GM18861 (cell line): ENCODE data around the gene SYT4.
"Not testable (repeated sequence)": the region's sequence is repeated elsewhere in the genome, so short reads cannot be mapped to it uniquely, and the experiment has no call there.

Source experiments
- ATAC-seq: cut with Tn5 transposase; IDR thresholded peaks from one replicate; pipeline ENCODE4 v1.9.1; 2021; ENCODE audit not compliant: unreplicated experiment

SYT4 gene, protein sequence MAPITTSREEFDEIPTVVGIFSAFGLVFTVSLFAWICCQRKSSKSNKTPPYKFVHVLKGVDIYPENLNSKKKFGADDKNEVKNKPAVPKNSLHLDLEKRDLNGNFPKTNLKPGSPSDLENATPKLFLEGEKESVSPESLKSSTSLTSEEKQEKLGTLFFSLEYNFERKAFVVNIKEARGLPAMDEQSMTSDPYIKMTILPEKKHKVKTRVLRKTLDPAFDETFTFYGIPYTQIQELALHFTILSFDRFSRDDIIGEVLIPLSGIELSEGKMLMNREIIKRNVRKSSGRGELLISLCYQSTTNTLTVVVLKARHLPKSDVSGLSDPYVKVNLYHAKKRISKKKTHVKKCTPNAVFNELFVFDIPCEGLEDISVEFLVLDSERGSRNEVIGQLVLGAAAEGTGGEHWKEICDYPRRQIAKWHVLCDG

DNA sequence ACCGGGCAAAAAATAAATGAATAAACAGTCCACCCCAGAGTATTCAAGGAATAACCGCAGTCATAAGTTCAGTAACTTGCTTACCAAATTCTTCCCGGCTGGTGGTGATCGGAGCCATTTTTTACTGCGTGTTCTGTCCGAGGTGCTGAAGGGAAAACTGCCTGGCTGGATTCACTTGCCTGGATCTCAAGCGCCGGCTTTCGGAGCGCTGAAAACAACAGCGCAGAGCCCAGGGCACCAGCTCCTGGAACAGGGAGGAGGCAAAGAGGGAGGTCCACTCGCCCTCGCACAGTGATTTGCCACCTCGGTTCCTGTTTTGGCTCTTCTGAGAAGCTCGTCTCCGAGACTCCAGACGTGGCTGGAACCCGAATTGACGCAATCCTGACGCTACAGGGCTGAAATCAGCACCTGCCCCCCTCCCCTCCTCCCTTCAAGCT, at the start of gene SYT4:
Gene SYT4 (minus strand): TSS at position 327 of the 437 bp plus-strand sequence. CDS start 209 bp downstream, at position 118.
- ATAC-seq = no peak

- no peak for ATAC-seq
These were observed 44.8 kb upstream of the SYT4 start for GRCh38 chr18:43322132-43322531.

- no peak for ATAC-seq
These were observed 37.7 kb upstream of the SYT4 start for GRCh38 chr18:43314941-43315340.

DNA sequence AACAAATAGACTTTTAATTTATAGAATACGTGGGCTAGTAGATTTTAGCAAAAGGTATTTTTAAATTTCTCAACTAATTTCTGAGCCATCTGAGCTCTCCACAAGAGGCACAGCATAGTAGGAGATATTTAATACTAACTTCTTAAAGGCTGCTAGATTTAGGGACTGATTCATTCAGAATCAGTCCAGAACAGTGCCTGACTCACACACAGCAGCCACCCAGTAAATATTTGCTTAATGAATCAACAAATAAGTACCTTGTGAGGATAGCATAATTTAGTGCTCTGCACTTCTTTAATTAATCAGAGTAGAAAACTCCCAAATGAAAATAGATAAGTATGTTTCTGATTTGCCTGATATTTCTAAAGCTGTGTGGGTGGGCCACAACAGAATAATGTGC, 35.6 kb upstream of the SYT4 start:
- ATAC-seq = no peak

GRCh38 chr18:43310239-43310638, 32.9 kb upstream of the SYT4 start:
- no peak for ATAC-seq

DNA sequence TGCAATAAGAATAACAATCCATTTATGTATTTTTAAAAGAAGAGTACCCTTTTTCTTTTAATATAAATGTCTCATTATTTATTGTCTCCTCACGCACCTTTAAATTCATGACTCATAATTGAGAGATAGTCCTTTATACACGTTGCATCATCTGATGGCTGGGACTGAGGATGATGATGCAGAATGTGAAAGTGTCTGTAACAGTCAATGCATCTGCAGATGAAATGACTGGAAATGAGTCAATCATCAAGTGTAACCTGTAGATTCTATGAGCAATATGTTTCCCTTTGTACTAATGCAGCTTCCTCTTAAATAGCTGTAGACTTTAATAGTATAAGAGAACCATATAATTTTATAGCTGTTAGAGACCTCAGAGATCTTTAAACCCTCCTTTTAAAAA, 26.1 kb upstream of the SYT4 start:
- ATAC-seq = no peak

DNA sequence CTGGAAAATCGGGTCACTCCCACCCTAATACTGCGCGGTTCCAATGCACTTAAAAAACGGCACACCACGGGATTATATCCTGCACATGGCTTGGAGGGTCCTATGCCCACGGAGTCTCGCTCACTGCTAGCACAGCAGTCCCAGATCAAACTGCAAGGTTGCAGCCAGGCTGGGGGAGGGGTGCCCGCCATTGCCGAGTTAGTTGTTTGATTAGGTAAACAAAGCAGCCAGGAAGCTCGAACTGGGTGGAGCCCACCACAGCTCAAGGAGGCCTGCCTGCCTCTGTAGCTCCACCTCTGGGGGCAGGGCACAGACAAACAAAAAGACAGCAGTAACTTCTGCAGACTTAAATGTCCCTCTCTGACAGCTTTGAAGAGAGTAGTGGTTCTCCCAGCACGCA, 8.9 kb upstream of the SYT4 start:
- not testable (repeated sequence) for ATAC-seq

GRCh38 chr18:43283299-43283698, 6.0 kb upstream of the SYT4 start:
- no peak for ATAC-seq

GRCh38 chr18:43279015-43279744, 1.9 kb upstream of the SYT4 start:
- ATAC-seq = peak; percentile 75

GRCh38 chr18:43278355-43278754, 1.1 kb upstream of the SYT4 start:
- ATAC-seq = no peak

GRCh38 chr18:43276491-43276890, 799 bp downstream of the SYT4 start:
- ATAC-seq = no peak

DNA sequence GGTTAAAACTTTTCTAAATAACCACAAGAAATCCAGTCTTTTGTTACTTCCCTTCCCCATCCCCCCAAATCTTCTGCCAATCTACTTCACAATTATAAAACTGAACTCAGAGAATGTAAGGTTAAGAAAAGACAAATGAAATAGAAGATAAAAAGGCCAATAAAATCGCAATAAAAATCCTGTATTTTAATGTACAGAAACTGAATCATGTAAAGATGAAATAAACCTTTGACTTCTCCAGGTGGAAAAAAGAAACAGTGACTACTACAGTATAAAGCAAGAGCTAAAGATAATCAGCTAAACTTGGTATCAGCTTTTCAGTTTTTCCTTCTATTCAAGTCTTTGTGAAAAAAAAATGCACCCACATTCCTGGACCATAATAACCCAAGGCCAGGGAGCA, 1.7 kb downstream of the SYT4 start:
- no peak for ATAC-seq

DNA sequence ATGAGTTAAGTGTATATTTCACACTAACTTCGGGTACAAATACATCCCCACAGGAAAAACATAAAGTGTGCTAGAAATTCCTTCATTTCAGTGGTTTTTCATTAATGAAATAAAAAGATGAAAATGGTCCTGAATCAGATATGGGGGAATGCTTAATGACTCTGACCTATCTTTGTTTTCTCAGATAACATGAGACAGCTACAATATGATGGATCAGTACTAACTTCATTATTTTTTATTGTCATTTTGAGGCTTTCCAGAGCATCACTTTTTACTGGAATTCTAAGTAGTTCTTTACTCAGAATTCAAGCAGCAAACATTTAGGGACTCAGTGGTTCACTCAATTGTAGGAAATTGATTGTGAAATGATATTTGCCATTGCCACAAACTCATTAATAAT, 2.8 kb downstream of the SYT4 start:
- ATAC-seq = no peak

- peak; percentile 69 for ATAC-seq
These were observed 5.5 kb downstream of the SYT4 start for GRCh38 chr18:43271593-43272432.

DNA sequence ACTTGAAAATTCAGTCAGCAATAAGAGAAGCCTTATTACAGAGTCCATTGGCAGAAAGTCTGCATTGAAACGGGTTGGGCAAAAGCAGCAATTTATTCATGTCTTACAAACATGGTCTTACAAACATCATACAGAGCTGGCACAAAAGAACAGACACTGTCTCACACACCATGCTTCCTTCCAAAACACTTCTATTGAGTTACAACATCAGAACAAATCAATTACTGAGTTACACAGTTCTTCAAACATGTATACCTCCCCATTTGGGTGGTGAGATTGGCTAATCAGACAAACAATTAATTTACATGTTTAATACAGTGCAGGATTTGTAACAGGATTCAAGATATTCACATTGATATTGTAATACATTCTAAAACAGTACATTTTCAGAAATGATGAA, 9.5 kb downstream of the SYT4 start:
- no peak for ATAC-seq

GRCh38 chr18:43265465-43265864, 11.8 kb downstream of the SYT4 start:
- ATAC-seq = no peak

DNA sequence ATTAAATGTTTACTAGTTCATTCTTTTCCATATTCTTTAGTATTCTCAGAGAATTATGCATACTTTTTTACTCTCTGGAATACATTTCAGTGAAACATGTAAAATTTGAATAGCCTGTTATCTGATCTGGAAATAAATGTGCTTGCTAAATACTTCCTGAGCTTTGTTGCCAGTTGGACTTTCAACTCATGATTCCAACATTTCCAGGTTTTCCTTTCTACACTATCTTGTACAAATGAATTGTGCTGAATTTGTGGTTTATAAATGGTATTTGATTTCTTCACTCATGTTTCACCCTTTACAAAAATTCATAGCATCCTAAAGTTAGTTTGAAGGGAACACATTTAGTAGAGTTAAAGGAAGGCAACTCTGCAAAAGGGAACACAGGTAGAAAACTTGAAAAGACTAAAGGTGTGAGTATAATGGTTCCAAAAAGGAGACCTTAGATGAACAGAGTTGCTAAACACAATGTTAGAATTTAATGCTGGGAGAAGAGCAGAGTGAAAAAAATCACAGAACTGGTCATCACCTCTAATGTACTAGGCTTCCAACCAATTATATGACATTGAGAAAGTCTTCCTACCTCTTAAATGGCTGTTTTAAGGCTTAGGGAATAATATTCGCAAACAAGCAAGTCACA, 28.6 kb downstream of the SYT4 start:
- no peak for ATAC-seq

GRCh38 chr18:43247944-43248343, 29.3 kb downstream of the SYT4 start:
- no peak for ATAC-seq

DNA sequence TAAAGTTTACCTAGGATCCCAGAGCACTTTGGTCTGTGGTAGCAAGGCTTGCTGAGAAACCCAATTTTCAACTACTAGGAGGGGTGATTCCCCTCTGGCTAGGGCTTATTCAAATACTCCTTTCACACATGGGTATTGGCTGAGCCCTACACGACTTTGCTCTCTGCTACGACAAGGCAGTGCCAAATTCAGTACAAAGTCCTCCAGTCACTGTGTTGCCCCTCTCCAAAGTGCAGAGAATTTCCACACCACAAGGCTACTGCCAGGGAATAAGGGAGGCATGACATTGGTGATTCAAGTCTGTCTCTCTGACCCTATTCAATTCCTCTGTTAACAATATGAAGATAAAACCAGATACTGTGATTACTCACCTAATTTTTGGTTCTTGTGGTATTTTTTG, 38.9 kb downstream of the SYT4 start:
- no peak for ATAC-seq

DNA sequence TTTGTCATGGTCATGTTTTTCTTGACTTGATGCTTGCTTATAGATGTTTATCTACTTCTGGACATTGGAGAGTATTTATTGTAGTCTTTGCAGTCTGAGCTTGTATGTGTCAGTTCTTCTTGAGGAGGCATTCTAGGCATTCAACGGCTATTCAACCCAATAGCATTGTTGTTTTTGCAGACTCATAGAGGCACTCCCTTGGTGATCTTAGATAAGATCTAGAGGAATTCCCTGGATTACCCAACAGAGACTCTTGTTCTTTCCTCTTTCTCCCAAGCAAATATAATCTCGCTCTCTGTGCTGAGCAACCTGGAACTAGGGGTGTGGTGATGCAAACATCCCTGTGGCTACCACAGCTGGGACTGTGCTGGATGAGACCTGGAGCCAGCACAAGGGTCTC, 40.4 kb downstream of the SYT4 start:
- ATAC-seq = no peak

DNA sequence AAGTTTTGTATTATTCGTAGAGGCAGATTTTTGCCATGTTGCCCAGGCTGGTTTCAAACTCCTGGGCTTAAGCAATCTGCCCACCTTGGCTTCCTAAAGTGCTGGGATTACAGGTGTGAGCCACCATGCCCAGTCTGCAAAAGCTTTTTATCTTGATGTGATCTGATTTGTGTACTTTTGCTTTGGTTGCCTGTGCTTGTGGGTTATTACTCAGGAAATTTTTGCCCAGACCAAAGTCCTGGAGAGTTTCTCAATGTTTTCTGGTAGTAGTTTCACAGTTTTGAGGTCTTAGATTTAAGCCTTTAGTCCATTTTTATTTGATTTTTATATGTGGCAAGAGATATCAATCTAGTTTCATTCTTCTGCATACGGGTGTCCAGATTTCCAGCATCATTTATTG, 42.4 kb downstream of the SYT4 start:
- ATAC-seq = no peak
